ENCODE data around the gene TLE7.

The TLE7 gene

GRCh38 chr16:71383054-71383773 lies 58.6 kb downstream of the TLE7 start:
- Histone ChIP-seq H3K9ac (ENCODE audit: low read length) (no peak overlapping the region), H3K4me3 (ENCODE audit: low read length) (no peak overlapping the region), H3K4me1 (ENCODE audit: control insufficient read depth, insufficient read depth, low read length) (no peaks in the 10 kb centered on the region), H3K36me3 (ENCODE audit: control insufficient read depth, insufficient read depth, low read length) (no peaks in the 10 kb centered on the region), H3K27me3 (ENCODE audit: control insufficient read depth, insufficient read depth, low read length) (no peaks in the 10 kb centered on the region), H3K9me3 (ENCODE audit: control insufficient read depth, low read length) (no peaks in the 10 kb centered on the region)

DNA sequence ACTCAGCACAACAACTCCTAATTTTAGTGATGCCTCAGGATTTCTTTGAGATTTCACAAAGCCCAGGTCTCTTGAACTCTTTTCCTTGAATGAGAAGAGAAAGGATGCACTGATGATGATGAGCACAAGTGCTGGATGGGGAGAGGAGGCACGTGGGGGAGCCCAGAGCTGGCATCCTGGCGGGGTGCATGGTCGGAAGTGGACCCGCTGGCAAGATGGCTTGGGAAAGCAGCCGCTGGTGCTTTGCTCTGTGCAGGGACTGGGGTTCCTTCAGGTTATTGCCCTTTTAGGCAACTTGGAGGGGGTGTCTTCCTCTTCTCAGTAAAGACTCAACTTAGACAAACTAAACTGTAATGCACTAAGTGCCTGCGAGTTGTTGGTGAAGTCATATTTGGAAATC lies 61.0 kb downstream of the TLE7 start:
- H3K9me3 ChIP-seq (ENCODE audit: control insufficient read depth, low read length) = no peaks in the 10 kb centered on the region
- H3K4me3 ChIP-seq (ENCODE audit: low read length) = no peak overlapping the region
- no peaks in the 10 kb centered on the region for H3K27me3 ChIP-seq (ENCODE audit: control insufficient read depth, insufficient read depth, low read length)
- H3K9ac ChIP-seq (ENCODE audit: low read length) = no peak overlapping the region
- H3K4me1 ChIP-seq (ENCODE audit: control insufficient read depth, insufficient read depth, low read length) = no peaks in the 10 kb centered on the region
- H3K36me3 ChIP-seq (ENCODE audit: control insufficient read depth, insufficient read depth, low read length) = no peaks in the 10 kb centered on the region

Data from mucosa of stomach (tissue), 1 donor.